Right atrium auricular region (tissue), 2 donors: ENCODE results near the gene SKIC2. TPM values are rescaled to one million over a fixed set of nuclear protein-coding genes. Genes with fewer than 3 reads are reported as not detected.

Source experiments
- DNase-seq: peaks from one replicate; pipeline ENCODE4 v3.0.0-alpha.2; 2019; ENCODE audit warnings: low spot score
- H3K27ac ChIP-seq, 2 donors: fragments of 200-600 bp; sonication (generic); 1 replicate in 1 of 2; 2 replicates in 1 of 2; pipeline ENCODE4 v1.5.1; 2016 to 2019
- H3K27me3 ChIP-seq, 2 donors: fragments of 200-600 bp; sonication (generic); one replicate each; pipeline versions ENCODE4 v1.5.1 to v1.6.0; 2017 to 2019
- H3K36me3 ChIP-seq: fragments of 200-600 bp; sonication (generic); one replicate; pipeline ENCODE4 v1.5.1; 2016
- H3K4me1 ChIP-seq, 2 donors: fragments of 200-600 bp; sonication (generic); one replicate each; pipeline versions ENCODE4 v1.5.1 to v1.6.0; 2017 to 2019
- H3K4me3 ChIP-seq, 2 donors: fragments of 200-600 bp; sonication (generic); 1 replicate in 1 of 2; 2 replicates in 1 of 2; pipeline ENCODE4 v1.5.1; 2017 to 2019; ENCODE audit warnings: mild to moderate bottlenecking in 1 of 2, moderate library complexity in 1 of 2
- H3K9me3 ChIP-seq, 2 donors: fragments of 200-600 bp; sonication (generic); one replicate each; pipeline ENCODE4 v1.5.1; 2019
- CTCF ChIP-seq, 2 donors: fragments of 200-600 bp; sonication (generic); IDR thresholded peaks; one replicate each; pipeline ENCODE4 v1.5.1; 2019; ENCODE audit warnings: antibody characterized with exemption in 2 of 2
- total RNA-seq, 2 donors: library from RNA; depleted of rRNA; stranded (reverse); fragments of >200 nt; gene quantifications; one replicate each; pipeline ENCODE4 v1.1.0, GENCODE V29; 2016

The SKIC2 gene
- total RNA-seq, 2 donors from 2014 or later, result 18.7 to 31.6 TPM

DNA sequence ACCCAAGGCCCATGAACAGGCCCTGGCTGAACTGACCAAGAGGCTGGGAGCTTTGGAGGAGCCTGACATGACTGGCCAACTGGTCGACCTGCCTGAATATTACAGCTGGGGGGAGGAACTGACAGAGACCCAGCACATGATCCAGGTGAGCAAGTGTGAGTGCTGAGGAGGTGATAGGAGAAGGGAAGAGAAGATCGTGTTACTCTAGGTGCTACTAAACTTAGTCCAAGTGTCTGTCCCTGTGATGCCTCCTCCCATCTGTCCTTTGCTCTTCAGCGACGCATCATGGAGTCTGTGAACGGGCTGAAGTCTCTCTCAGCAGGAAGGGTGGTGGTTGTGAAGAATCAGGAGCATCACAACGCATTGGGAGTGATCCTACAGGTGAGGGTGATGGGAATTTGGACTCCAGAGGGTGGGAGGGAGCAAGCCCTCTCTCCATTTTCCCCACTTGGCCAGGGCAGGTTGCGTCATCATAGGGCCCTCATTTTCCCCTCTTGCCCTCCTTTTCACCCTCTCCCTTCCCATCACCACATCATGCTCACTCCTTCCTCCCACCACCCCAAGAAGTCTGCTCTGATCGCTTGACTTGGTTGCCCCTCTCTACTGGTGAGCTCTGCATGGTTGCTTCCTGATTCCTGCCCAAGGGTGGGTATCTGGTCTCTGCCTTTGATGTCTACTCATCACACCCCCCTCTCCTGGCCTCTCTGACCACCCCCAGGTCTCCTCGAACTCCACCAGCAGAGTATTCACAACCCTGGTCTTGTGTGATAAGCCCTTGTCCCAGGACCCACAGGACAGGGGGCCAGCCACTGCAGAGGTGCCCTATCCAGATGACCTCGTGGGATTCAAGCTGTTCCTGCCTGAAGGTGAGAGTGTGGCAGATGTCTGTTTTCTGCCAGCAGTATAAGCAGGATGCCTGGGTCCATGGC is 8.3 kb downstream of the SKIC2 start:
- H3K27me3 ChIP-seq, result no peaks in the 10 kb centered on the region
- H3K9me3 ChIP-seq, result no peaks in the 10 kb centered on the region
- no peak for TF ChIP-seq CTCF (IDR thresholded peaks at IDR 0.05)
- peaks cover 72% of the 10 kb centered on the region for H3K36me3 ChIP-seq
- peaks cover 0 to 20% of the 10 kb centered on the region in 2 donors for H3K4me1 ChIP-seq
- no peak overlapping the region for H3K27ac ChIP-seq
- no peak for DNase-seq
- H3K4me3 ChIP-seq, result no peak overlapping the region

DNA sequence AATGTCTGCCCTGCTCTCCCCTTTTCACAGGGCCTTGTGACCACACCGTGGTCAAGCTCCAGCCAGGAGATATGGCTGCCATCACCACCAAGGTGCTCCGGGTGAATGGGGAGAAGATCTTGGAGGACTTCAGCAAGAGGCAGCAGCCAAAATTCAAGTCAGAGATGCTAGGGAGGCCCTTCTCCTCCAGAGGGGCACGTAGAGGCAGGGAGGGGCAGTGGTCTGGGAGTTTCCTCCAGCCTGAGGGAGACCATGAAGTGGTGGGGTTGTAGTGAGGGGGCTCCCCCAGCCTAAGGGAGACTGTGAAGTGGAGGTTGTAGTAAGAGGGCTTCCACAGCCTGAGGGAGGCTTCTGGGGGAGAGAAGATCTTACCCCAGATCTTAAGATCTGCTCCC is 8.9 kb downstream of the SKIC2 start:
- no peaks in the 10 kb centered on the region for H3K27me3 ChIP-seq
- DNase-seq, result no peak
- no peak overlapping the region for H3K4me3 ChIP-seq
- H3K4me1 ChIP-seq, result peaks cover 0 to 24% of the 10 kb centered on the region in 2 donors
- no peak for TF ChIP-seq CTCF (IDR thresholded peaks at IDR 0.05)
- H3K27ac ChIP-seq, result no peak overlapping the region
- H3K9me3 ChIP-seq, result no peaks in the 10 kb centered on the region
- peaks cover 66% of the 10 kb centered on the region for H3K36me3 ChIP-seq

- no peak for DNase-seq
- H3K36me3 ChIP-seq, result peaks cover 64% of the 10 kb centered on the region
- H3K27me3 ChIP-seq, result no peaks in the 10 kb centered on the region
- no peak for TF ChIP-seq CTCF (IDR thresholded peaks at IDR 0.05)
- H3K27ac ChIP-seq, result no peak overlapping the region
- H3K4me1 ChIP-seq, result peaks cover 0 to 28% of the 10 kb centered on the region in 2 donors
- no peaks in the 10 kb centered on the region for H3K9me3 ChIP-seq
- H3K4me3 ChIP-seq, result no peak overlapping the region
Measured at GRCh38 chr6:31968326-31968725, 9.4 kb downstream of the SKIC2 start.

GRCh38 chr6:31968791-31969711 is 10.1 kb downstream of the SKIC2 start:
- peaks cover 0 to 34% of the 10 kb centered on the region in 2 donors for H3K4me1 ChIP-seq
- H3K36me3 ChIP-seq, result peaks cover 57% of the 10 kb centered on the region
- no peak for TF ChIP-seq CTCF (IDR thresholded peaks at IDR 0.05)
- no peak overlapping the region for H3K4me3 ChIP-seq
- no peak overlapping the region for H3K27ac ChIP-seq
- no peaks in the 10 kb centered on the region for H3K27me3 ChIP-seq
- H3K9me3 ChIP-seq, result no peaks in the 10 kb centered on the region
- DNase-seq, result no peak

- no peaks in the 10 kb centered on the region for H3K27me3 ChIP-seq
- no peak for DNase-seq
- no peak for TF ChIP-seq CTCF (IDR thresholded peaks at IDR 0.05)
- peak overlapping the region in 1 of 2 donors; percentile 98 for H3K27ac ChIP-seq
- H3K36me3 ChIP-seq, result peaks cover 51% of the 10 kb centered on the region
- H3K4me3 ChIP-seq, result no peak overlapping the region
- no peaks in the 10 kb centered on the region for H3K9me3 ChIP-seq
- peaks cover 0 to 34% of the 10 kb centered on the region in 2 donors for H3K4me1 ChIP-seq
Measured at GRCh38 chr6:31969712-31970603, 11.0 kb downstream of the SKIC2 start.
